ENCODE data around the gene PIEZO2. TPM values are rescaled to one million over a fixed set of nuclear protein-coding genes. Genes with fewer than 3 reads are reported as not detected.

PIEZO2 gene
- total RNA-seq, 3 donors from 2014 or later (not counting 1 experiment from before 2014, with no cell fraction given): not detected

- WGBS (ENCODE audit: insufficient coverage): 44% methylated on average over 14 of the region's 14 CpGs
These were observed 29.7 kb upstream of the PIEZO2 start for GRCh38 chr18:11178951-11179549.

GRCh38 chr18:11177382-11177781 lies 28.0 kb upstream of the PIEZO2 start:
- Mint-ChIP-seq H3K27ac (no peak overlapping the region), H3K4me3 (no peak overlapping the region), H3K4me1 (no peaks in the 10 kb centered on the region), H3K36me3 (peaks cover 3% of the 10 kb centered on the region), H3K9me3 (peaks cover 3% of the 10 kb centered on the region in 2 donors), H3K27me3 (ENCODE audit: low read depth in 2 of 2) (peaks cover 0 to 2% of the 10 kb centered on the region in 2 donors)
- Histone ChIP-seq H3K9me3 (ENCODE audit: control insufficient read depth, insufficient read depth, low read length) (no peaks in the 10 kb centered on the region), H3K36me3 (ENCODE audit: control insufficient read depth, insufficient read depth, low read length) (no peaks in the 10 kb centered on the region), H3K27me3 (ENCODE audit: control insufficient read depth, insufficient read depth, low read length) (no peaks in the 10 kb centered on the region), H3K4me1 (ENCODE audit: control insufficient read depth, insufficient read depth, low read length) (no peaks in the 10 kb centered on the region), H3K4me3 (ENCODE audit: low read length) (no peak overlapping the region), H3K27ac (ENCODE audit: low read length) (no peak overlapping the region)
- ATAC-seq (peak in 1 of 3 donors; percentile 47), DNase-seq (no peak)
- no peak for TF ChIP-seq CTCF (IDR thresholded peaks at IDR 0.05)
- 60% methylated on average over 3 of the region's 3 CpGs for WGBS (ENCODE audit: insufficient coverage)
- intact Hi-C loops (cut with micrococcal nuclease): no loop called here

More at GRCh38 chr18:11178951-11179549, 29.7 kb upstream of the PIEZO2 start:
- Mint-ChIP-seq H3K4me1 (no peaks in the 10 kb centered on the region), H3K4me3 (no peak overlapping the region), H3K9me3 (peaks cover 0 to 5% of the 10 kb centered on the region in 2 donors), H3K27ac (no peak overlapping the region), H3K36me3 (no peaks in the 10 kb centered on the region), H3K27me3 (ENCODE audit: low read depth in 2 of 2) (no peaks in the 10 kb centered on the region)
- DNase-seq: no peak
- TF ChIP-seq CTCF (IDR thresholded peaks at IDR 0.05): no peak
- Histone ChIP-seq H3K36me3 (ENCODE audit: control insufficient read depth, insufficient read depth, low read length) (no peaks in the 10 kb centered on the region), H3K27ac (ENCODE audit: low read length) (no peak overlapping the region), H3K27me3 (ENCODE audit: control insufficient read depth, insufficient read depth, low read length) (no peaks in the 10 kb centered on the region), H3K4me3 (ENCODE audit: low read length) (no peak overlapping the region), H3K4me1 (ENCODE audit: control insufficient read depth, insufficient read depth, low read length) (no peaks in the 10 kb centered on the region), H3K9me3 (ENCODE audit: control insufficient read depth, insufficient read depth, low read length) (no peaks in the 10 kb centered on the region)
- intact Hi-C loops (cut with micrococcal nuclease): no loop called here
- peak in 1 of 3 donors; percentile 24 for ATAC-seq

GRCh38 chr18:11176481-11176881 lies 27.1 kb upstream of the PIEZO2 start:
- no peak overlapping the region for H3K27ac Mint-ChIP-seq
- peaks cover 6% of the 10 kb centered on the region for H3K36me3 Mint-ChIP-seq
- H3K4me3 Mint-ChIP-seq: no peak overlapping the region
- Histone ChIP-seq H3K4me1 (ENCODE audit: control insufficient read depth, insufficient read depth, low read length) (no peaks in the 10 kb centered on the region), H3K4me3 (ENCODE audit: low read length) (no peak overlapping the region), H3K36me3 (ENCODE audit: control insufficient read depth, insufficient read depth, low read length) (no peaks in the 10 kb centered on the region), H3K9me3 (ENCODE audit: control insufficient read depth, insufficient read depth, low read length) (no peaks in the 10 kb centered on the region), H3K27me3 (ENCODE audit: control insufficient read depth, insufficient read depth, low read length) (no peaks in the 10 kb centered on the region), H3K27ac (ENCODE audit: low read length) (no peak overlapping the region)
- intact Hi-C loops (cut with micrococcal nuclease): no loop called here
- TF ChIP-seq CTCF (IDR thresholded peaks at IDR 0.05): no peak
- no peak for DNase-seq
- WGBS (ENCODE audit: insufficient coverage): 40% methylated on average over 3 of the region's 3 CpGs
- H3K9me3 Mint-ChIP-seq: peaks cover 2 to 4% of the 10 kb centered on the region in 2 donors
- ATAC-seq: no peak
- no peaks in the 10 kb centered on the region for H3K4me1 Mint-ChIP-seq
- H3K27me3 Mint-ChIP-seq (ENCODE audit: low read depth in 2 of 2): peaks cover 0 to 3% of the 10 kb centered on the region in 2 donors
